ENCODE data around the gene ZNF93.

- TF ChIP-seq CTCF (CRISPR knock-in tag; IDR thresholded peaks at IDR 0.05) (no peak), ZXDC (CRISPR knock-in tag; IDR thresholded peaks at IDR 0.05) (no peak), JUNB (CRISPR knock-in tag; IDR thresholded peaks at IDR 0.05; ENCODE audit: borderline replicate concordance) (no peak), LBX2 (CRISPR knock-in tag; IDR thresholded peaks at IDR 0.05; ENCODE audit: borderline replicate concordance) (no peak)
Observed at GRCh38 chr19:19860756-19861390, 39.9 kb upstream of the ZNF93 start.

Data from HepG2 (cell line).